Measurements from ENCODE around the gene DIAPH1.

DIAPH1 gene

DNA sequence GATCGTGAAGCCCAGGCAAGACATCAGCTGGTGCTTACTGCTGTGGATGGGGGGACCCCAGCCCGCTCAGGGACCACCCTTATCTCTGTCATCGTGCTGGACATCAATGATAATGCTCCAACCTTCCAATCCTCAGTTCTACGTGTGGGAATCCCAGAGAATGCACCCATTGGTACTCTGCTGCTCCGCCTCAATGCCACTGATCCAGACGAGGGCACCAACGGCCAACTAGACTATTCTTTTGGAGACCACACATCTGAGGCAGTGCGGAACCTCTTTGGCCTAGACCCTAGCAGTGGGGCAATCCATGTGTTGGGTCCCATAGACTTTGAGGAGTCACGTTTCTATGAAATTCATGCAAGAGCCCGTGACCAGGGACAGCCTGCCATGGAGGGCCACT is 129.0 kb downstream of the DIAPH1 start:
- H3K9me3 ChIP-seq (ENCODE audit: control insufficient read depth, insufficient read depth, low read length), result no peaks in the 10 kb centered on the region
- no peak overlapping the region for H3K9ac ChIP-seq (ENCODE audit: low read depth, low read length)
- peaks cover 73% of the 10 kb centered on the region for H3K27me3 ChIP-seq (ENCODE audit: control insufficient read depth, insufficient read depth, low read length)
- peaks cover 11% of the 10 kb centered on the region for H3K4me1 ChIP-seq (ENCODE audit: control insufficient read depth, insufficient read depth, low read length)
- no peaks in the 10 kb centered on the region for H3K36me3 ChIP-seq (ENCODE audit: control insufficient read depth, insufficient read depth, low read length)
- H3K4me3 ChIP-seq (ENCODE audit: low read depth, low read length), result no peak overlapping the region

DNA sequence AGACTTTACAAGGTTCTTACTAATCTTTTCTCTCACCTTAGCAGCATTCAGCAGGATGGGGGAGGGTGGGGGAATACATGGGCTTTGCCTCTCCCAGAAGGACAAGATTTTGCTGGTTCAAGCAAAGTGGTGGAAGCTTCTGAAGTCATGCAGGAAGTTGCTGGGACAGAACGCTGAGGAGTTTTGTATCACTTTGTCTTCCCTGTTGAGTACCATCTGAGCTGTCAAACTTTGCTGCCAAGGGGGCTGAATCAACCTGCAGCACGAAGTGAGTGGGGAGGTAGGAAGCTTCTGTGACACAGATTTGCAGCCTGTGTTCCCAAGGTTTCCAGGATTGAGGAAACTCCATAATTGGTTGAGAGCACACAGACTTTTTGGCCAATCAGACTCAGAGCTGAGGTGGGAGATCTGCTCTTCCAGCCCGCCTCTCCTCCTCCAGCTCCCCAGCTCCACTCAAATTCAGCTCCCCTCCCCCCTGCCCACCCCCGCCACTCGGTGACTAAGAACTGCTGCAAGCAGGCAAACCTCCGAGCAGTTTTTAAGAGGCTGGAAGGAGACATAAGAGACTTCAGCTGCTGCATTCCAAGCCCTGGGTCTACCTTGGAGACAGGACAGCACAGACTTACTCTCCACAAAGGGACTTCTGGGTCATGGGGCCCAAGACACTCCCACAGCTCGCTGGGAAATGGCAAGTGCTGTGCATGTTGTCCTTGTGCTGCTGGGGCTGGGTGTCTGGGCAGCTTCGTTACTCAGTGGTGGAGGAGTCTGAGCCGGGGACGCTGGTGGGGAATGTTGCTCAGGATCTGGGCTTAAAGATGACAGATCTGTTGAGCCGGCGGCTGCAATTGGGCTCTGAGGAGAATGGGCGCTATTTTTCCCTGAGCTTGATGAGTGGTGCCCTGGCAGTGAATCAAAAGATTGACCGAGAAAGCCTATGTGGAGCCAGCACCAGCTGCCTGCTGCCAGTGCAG is 129.9 kb downstream of the DIAPH1 start, which contains the start of gene PCDHGC5:
PCDHGC5 (plus strand) TSS at position 491 of the 971 bp plus-strand sequence; CDS start at position 651, 160 bp downstream.
- H3K4me1 ChIP-seq (ENCODE audit: control insufficient read depth, insufficient read depth, low read length), result peaks cover 14% of the 10 kb centered on the region
- H3K9ac ChIP-seq (ENCODE audit: low read depth, low read length), result no peak within 1 kb of the TSS
- H3K36me3 ChIP-seq (ENCODE audit: control insufficient read depth, insufficient read depth, low read length), result no peaks in the 10 kb centered on the region
- no peak within 1 kb of the TSS for H3K4me3 ChIP-seq (ENCODE audit: low read depth, low read length)
- no peaks in the 10 kb centered on the region for H3K9me3 ChIP-seq (ENCODE audit: control insufficient read depth, insufficient read depth, low read length)
- peaks cover 68% of the 10 kb centered on the region for H3K27me3 ChIP-seq (ENCODE audit: control insufficient read depth, insufficient read depth, low read length)

DNA sequence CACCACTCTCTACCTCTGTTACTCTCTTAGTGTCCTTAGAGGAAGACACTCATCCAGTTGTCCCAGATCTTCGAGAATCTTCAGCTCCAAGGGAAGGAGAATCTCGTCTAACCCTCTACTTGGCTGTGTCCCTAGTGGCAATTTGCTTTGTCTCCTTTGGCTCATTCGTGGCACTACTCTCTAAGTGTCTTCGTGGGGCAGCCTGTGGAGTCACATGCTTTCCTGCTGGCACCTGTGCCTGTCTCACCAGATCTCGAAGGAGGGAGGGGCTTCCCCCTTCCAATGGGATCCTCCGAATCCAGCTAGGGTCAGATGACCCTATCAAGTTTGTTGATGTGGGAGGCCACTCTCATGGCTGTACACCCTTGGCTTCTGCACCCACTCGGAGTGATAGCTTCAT is 131.7 kb downstream of the DIAPH1 start:
- Histone ChIP-seq H3K9me3 (ENCODE audit: control insufficient read depth, insufficient read depth, low read length) (no peaks in the 10 kb centered on the region), H3K9ac (ENCODE audit: low read depth, low read length) (no peak overlapping the region), H3K4me3 (ENCODE audit: low read depth, low read length) (peak overlapping the region; percentile 10), H3K27me3 (ENCODE audit: control insufficient read depth, insufficient read depth, low read length) (peaks cover 55% of the 10 kb centered on the region), H3K36me3 (ENCODE audit: control insufficient read depth, insufficient read depth, low read length) (no peaks in the 10 kb centered on the region), H3K4me1 (ENCODE audit: control insufficient read depth, insufficient read depth, low read length) (peaks cover 19% of the 10 kb centered on the region)

DNA sequence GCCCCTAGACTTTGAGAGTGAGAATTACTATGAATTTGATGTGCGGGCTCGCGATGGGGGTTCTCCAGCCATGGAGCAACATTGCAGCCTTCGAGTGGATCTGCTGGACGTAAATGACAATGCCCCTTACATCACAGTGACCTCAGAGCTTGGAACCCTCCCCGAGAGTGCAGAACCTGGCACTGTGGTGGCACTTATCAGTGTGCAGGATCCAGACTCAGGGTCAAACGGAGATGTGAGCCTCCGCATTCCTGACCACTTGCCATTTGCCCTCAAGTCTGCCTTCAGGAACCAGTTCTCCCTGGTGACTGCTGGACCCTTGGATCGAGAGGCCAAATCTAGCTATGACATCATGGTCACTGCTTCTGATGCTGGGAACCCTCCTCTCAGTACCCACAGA is 132.7 kb downstream of the DIAPH1 start:
- no peak overlapping the region for H3K9ac ChIP-seq (ENCODE audit: low read depth, low read length)
- H3K4me1 ChIP-seq (ENCODE audit: control insufficient read depth, insufficient read depth, low read length), result peaks cover 19% of the 10 kb centered on the region
- peak overlapping the region; percentile 77 for H3K4me3 ChIP-seq (ENCODE audit: low read depth, low read length)
- no peaks in the 10 kb centered on the region for H3K36me3 ChIP-seq (ENCODE audit: control insufficient read depth, insufficient read depth, low read length)
- H3K27me3 ChIP-seq (ENCODE audit: control insufficient read depth, insufficient read depth, low read length), result peaks cover 45% of the 10 kb centered on the region
- H3K9me3 ChIP-seq (ENCODE audit: control insufficient read depth, insufficient read depth, low read length), result no peaks in the 10 kb centered on the region

DNA sequence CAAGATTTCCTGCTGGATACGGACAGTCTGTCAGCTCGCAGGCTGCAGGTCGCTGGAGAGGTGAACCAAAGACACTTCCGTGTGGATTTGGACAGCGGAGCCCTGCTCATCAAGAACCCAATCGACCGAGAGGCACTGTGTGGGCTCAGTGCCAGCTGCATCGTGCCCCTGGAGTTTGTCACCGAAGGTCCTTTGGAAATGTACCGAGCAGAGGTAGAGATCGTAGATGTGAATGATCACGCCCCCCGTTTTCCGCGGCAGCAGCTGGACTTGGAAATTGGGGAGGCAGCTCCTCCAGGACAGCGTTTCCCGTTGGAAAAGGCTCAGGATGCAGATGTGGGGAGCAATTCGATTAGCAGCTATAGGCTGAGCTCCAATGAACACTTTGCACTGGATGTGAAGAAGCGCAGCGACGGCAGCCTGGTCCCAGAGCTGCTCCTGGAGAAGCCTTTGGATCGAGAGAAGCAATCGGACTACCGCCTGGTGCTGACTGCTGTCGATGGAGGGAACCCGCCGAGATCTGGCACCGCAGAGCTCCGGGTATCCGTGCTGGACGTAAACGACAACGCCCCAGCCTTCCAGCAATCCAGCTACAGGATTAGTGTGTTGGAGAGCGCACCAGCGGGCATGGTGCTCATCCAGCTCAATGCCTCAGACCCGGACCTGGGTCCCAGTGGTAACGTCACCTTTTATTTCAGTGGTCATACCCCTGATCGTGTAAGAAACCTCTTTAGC is 133.3 kb downstream of the DIAPH1 start:
- Histone ChIP-seq H3K4me1 (ENCODE audit: control insufficient read depth, insufficient read depth, low read length) (peaks cover 19% of the 10 kb centered on the region), H3K4me3 (ENCODE audit: low read depth, low read length) (peak overlapping the region; percentile 77), H3K9ac (ENCODE audit: low read depth, low read length) (peak overlapping the region; percentile 8)

DNA sequence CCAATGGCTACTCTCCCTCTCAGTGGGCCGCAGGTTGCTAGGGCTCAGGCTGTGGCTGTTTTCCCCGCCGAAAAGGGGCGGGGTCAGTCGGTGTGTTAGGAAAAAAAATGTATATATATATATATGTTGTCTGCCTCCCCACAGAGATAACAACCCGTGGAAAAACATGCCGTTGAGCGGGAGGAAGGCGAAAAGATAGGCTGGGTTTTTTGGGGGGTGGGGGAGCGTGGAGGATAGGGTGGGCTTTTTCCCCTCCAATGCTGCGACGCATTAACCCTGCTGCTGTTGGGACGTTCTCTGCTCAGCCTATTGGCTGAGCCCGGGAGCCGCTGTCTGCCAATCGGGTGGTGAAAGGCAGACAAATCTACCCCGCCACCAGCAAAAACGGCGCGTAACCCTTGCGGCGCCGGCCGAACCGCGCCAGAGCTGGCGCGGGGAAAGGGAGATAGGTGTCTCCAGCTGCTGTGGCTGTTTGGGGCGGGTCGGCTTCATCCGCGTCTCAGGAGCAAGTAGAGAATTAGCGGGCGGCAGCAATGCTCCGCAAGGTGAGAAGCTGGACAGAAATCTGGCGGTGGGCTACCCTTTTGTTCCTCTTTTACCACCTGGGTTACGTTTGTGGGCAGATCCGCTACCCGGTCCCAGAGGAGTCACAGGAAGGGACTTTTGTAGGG is 134.0 kb downstream of the DIAPH1 start, which contains the start of gene PCDHGC4:
PCDHGC4 (plus strand) TSS at position 390 of the 671 bp plus-strand sequence; CDS start at position 534, 144 bp downstream.
- Histone ChIP-seq H3K4me1 (ENCODE audit: control insufficient read depth, insufficient read depth, low read length) (peaks cover 19% of the 10 kb centered on the region), H3K9me3 (ENCODE audit: control insufficient read depth, insufficient read depth, low read length) (no peaks in the 10 kb centered on the region), H3K4me3 (ENCODE audit: low read depth, low read length) (peak within 1 kb of the TSS; percentile 77), H3K36me3 (ENCODE audit: control insufficient read depth, insufficient read depth, low read length) (no peaks in the 10 kb centered on the region), H3K27me3 (ENCODE audit: control insufficient read depth, insufficient read depth, low read length) (peaks cover 33% of the 10 kb centered on the region), H3K9ac (ENCODE audit: low read depth, low read length) (peak within 1 kb of the TSS; percentile 8)

More for the DNA sequence above, 133.3 kb downstream of the DIAPH1 start:
- no peaks in the 10 kb centered on the region for H3K36me3 ChIP-seq (ENCODE audit: control insufficient read depth, insufficient read depth, low read length)
- peaks cover 39% of the 10 kb centered on the region for H3K27me3 ChIP-seq (ENCODE audit: control insufficient read depth, insufficient read depth, low read length)
- no peaks in the 10 kb centered on the region for H3K9me3 ChIP-seq (ENCODE audit: control insufficient read depth, insufficient read depth, low read length)

DNA sequence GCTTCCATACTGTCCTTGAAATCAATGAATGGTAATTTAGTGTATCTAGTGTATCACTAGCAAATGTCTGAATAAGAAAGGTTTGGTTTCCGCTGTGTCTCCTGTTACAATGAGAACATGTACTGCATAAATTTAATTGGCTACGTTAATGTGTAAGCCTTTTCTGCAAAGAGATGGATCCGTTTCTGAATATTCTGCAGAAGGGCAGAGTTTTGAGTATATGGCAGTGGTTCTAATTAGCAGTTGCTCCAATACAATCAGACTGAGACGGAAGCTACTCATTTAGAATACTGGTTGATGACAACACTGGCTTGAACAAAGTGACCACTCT is 134.5 kb downstream of the DIAPH1 start:
- peaks cover 19% of the 10 kb centered on the region for H3K4me1 ChIP-seq (ENCODE audit: control insufficient read depth, insufficient read depth, low read length)
- H3K9me3 ChIP-seq (ENCODE audit: control insufficient read depth, insufficient read depth, low read length), result no peaks in the 10 kb centered on the region
- H3K36me3 ChIP-seq (ENCODE audit: control insufficient read depth, insufficient read depth, low read length), result no peaks in the 10 kb centered on the region
- no peak overlapping the region for H3K9ac ChIP-seq (ENCODE audit: low read depth, low read length)
- peak overlapping the region; percentile 77 for H3K4me3 ChIP-seq (ENCODE audit: low read depth, low read length)
- H3K27me3 ChIP-seq (ENCODE audit: control insufficient read depth, insufficient read depth, low read length), result peaks cover 28% of the 10 kb centered on the region

DNA sequence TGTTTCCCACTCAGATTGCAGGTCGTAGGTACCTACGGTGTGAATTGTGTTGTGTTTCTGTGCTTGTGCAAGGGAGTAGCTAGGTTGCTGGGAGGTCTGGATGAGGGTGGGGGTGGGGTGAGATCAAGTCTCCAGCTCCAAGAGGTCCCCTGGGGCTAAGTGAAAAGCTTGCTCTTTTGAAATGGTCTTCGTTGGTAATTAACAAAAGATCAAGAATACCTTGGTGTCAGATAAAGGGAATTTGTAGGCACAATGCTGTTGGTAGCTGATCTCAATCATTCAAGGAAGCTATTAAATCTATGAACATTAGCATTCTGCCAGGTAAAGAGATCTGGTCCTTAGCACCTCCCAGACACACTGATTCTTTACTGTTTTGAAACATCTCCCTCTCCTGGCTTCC is 134.9 kb downstream of the DIAPH1 start:
- Histone ChIP-seq H3K36me3 (ENCODE audit: control insufficient read depth, insufficient read depth, low read length) (no peaks in the 10 kb centered on the region), H3K4me1 (ENCODE audit: control insufficient read depth, insufficient read depth, low read length) (peaks cover 19% of the 10 kb centered on the region), H3K27me3 (ENCODE audit: control insufficient read depth, insufficient read depth, low read length) (peaks cover 28% of the 10 kb centered on the region), H3K9me3 (ENCODE audit: control insufficient read depth, insufficient read depth, low read length) (no peaks in the 10 kb centered on the region), H3K9ac (ENCODE audit: low read depth, low read length) (no peak overlapping the region), H3K4me3 (ENCODE audit: low read depth, low read length) (peak overlapping the region; percentile 77)

DNA sequence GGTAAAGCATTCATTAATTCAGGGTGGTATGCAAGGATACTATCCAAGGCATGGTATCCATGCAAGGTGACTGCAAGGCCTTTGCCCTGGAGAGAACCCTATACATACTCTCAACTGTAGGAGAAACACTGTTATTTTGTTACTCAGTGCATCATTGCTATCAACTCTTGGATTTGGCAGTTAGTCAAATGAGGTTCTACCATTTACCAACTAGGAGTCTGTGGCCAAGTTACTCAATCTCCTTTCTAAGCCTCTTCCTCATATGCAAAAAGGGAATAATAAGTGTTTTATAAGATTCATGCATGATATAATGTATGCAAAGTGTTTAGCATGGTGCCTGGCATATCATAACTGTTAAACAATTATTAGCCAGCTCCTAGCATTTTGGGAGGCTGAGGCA is 139.0 kb downstream of the DIAPH1 start:
- H3K9me3 ChIP-seq (ENCODE audit: control insufficient read depth, insufficient read depth, low read length), result no peaks in the 10 kb centered on the region
- peaks cover 32% of the 10 kb centered on the region for H3K27me3 ChIP-seq (ENCODE audit: control insufficient read depth, insufficient read depth, low read length)
- peaks cover 25% of the 10 kb centered on the region for H3K4me1 ChIP-seq (ENCODE audit: control insufficient read depth, insufficient read depth, low read length)
- H3K4me3 ChIP-seq (ENCODE audit: low read depth, low read length), result no peak overlapping the region
- H3K9ac ChIP-seq (ENCODE audit: low read depth, low read length), result no peak overlapping the region
- H3K36me3 ChIP-seq (ENCODE audit: control insufficient read depth, insufficient read depth, low read length), result no peaks in the 10 kb centered on the region

DNA sequence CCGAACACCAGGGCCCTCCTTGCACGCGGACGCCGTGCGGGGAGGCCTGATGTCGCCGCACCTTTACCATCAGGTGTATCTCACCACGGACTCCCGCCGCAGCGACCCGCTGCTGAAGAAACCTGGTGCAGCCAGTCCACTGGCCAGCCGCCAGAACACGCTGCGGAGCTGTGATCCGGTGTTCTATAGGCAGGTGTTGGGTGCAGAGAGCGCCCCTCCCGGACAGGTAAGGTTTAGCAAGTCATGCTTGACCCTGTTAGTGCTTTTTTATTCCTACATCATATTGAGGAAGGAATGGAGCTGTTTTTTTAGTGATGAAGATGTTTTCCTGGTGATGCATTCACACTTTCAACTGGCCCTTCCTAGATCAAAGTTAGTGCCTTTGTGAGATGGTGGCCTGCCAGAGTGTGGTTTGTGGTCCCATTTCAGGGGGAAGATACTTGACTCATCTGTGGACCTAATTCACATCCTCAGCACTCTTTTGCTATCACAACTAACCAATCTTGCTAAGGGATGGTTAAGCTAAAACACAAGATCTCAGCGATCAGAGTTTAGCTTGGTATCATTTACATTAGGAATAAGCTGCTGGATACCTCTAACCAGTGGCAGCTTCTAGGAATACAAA is 140.4 kb downstream of the DIAPH1 start:
- no peak overlapping the region for H3K9ac ChIP-seq (ENCODE audit: low read depth, low read length)
- H3K36me3 ChIP-seq (ENCODE audit: control insufficient read depth, insufficient read depth, low read length), result no peaks in the 10 kb centered on the region
- H3K4me3 ChIP-seq (ENCODE audit: low read depth, low read length), result peak overlapping the region; percentile 19

DNA sequence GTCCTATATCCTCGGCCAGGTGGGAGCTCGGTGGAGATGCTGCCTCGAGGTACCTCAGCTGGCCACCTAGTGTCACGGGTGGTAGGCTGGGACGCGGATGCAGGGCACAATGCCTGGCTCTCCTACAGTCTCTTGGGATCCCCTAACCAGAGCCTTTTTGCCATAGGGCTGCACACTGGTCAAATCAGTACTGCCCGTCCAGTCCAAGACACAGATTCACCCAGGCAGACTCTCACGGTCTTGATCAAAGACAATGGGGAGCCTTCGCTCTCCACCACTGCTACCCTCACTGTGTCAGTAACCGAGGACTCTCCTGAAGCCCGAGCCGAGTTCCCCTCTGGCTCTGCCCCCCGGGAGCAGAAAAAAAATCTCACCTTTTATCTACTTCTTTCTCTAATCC is 141.0 kb downstream of the DIAPH1 start:
- Histone ChIP-seq H3K9me3 (ENCODE audit: control insufficient read depth, insufficient read depth, low read length) (no peaks in the 10 kb centered on the region), H3K27me3 (ENCODE audit: control insufficient read depth, insufficient read depth, low read length) (peaks cover 31% of the 10 kb centered on the region), H3K9ac (ENCODE audit: low read depth, low read length) (no peak overlapping the region), H3K36me3 (ENCODE audit: control insufficient read depth, insufficient read depth, low read length) (no peaks in the 10 kb centered on the region), H3K4me1 (ENCODE audit: control insufficient read depth, insufficient read depth, low read length) (peaks cover 12% of the 10 kb centered on the region), H3K4me3 (ENCODE audit: low read depth, low read length) (peak overlapping the region; percentile 19)

More for the DNA sequence above, 140.4 kb downstream of the DIAPH1 start:
- Histone ChIP-seq H3K4me1 (ENCODE audit: control insufficient read depth, insufficient read depth, low read length) (peaks cover 14% of the 10 kb centered on the region), H3K9me3 (ENCODE audit: control insufficient read depth, insufficient read depth, low read length) (no peaks in the 10 kb centered on the region), H3K27me3 (ENCODE audit: control insufficient read depth, insufficient read depth, low read length) (peaks cover 35% of the 10 kb centered on the region)

Measured in iPS-15b (cell line).